PC-9 (cell line): Measurements from ENCODE around the gene GPR146. TPM values are rescaled to one million over a fixed set of nuclear protein-coding genes. Genes with fewer than 3 reads are reported as not detected.

Source experiments
- BruUV-seq: library from RNA; stranded (reverse); fragments of 400-500 nt; replicated peaks from 2 replicates; lab custom pipeline; 2021; lab: Mats Ljungman, UMichigan
- CTCF ChIA-PET: fragments of 300-600 bp; sonication (Branson Sonifier 250); formaldehyde crosslinking; loops from one replicate; lab custom pipeline; 2022; ENCODE audit warnings: antibody characterized with exemption; lab: Charles Lee
- POLR2A ChIA-PET: fragments of 300-600 bp; sonication (Branson Sonifier 250); formaldehyde crosslinking; loops from one replicate; lab custom pipeline; 2022; ENCODE audit warnings: antibody characterized with exemption; ENCODE audit not compliant: unreplicated experiment; lab: Charles Lee
- DNase-seq, 2 experiments: peaks; one replicate each; pipeline versions ENCODE4 v3.0.0 to v3.0.0-alpha.2; 2015 to 2022; ENCODE audit warnings: mixed read lengths in 1 of 2
- H2AFZ ChIP-seq: fragments of 200-600 bp; sonication (generic); 2 replicates; pipeline ENCODE4 v1.8.1; 2017; ENCODE audit warnings: antibody characterized with exemption
- H3F3A ChIP-seq: fragments of 200-600 bp; sonication (generic); 2 replicates; pipeline ENCODE4 v1.8.1; 2017; ENCODE audit warnings: antibody characterized with exemption, mild to moderate bottlenecking, low read depth; ENCODE audit not compliant: insufficient read depth
- H3K27ac ChIP-seq: fragments of 200-600 bp; sonication (generic); 2 replicates; pipeline ENCODE4 v1.6.1; 2016; ENCODE audit warnings: mixed run types
- H3K27me3 ChIP-seq: fragments of 200-600 bp; sonication (generic); 2 replicates; pipeline ENCODE4 v1.6.1; 2016; ENCODE audit warnings: low read depth, mixed run types; ENCODE audit not compliant: insufficient read depth
- H3K36me3 ChIP-seq: fragments of 200-600 bp; sonication (generic); 2 replicates; pipeline ENCODE4 v1.6.1; 2016; ENCODE audit warnings: low read depth, mixed run types
- H3K4me1 ChIP-seq: fragments of 200-600 bp; sonication (generic); replicated peaks from 2 replicates; pipeline ENCODE4 v1.6.1; 2016; ENCODE audit warnings: mixed run types; ENCODE audit not compliant: insufficient read depth
- H3K4me2 ChIP-seq: fragments of 200-600 bp; sonication (generic); 2 replicates; pipeline ENCODE4 v1.6.1; 2017; ENCODE audit warnings: mixed run types
- H3K4me3 ChIP-seq: fragments of 200-600 bp; sonication (generic); 2 replicates; pipeline ENCODE4 v1.6.1; 2016; ENCODE audit warnings: mixed run types
- H3K79me2 ChIP-seq: fragments of 200-600 bp; sonication (generic); 2 replicates; pipeline ENCODE4 v1.6.1; 2017; ENCODE audit warnings: low read depth, mixed run types
- H3K9me2 ChIP-seq: fragments of 200-600 bp; sonication (generic); 2 replicates; pipeline ENCODE4 v1.8.1; 2017; ENCODE audit warnings: mild to moderate bottlenecking; ENCODE audit not compliant: insufficient read depth
- H3K9me3 ChIP-seq: fragments of 200-600 bp; sonication (generic); 2 replicates; pipeline ENCODE4 v1.8.1; 2016; ENCODE audit warnings: low read depth; ENCODE audit not compliant: insufficient read depth
- H4K20me1 ChIP-seq: fragments of 200-600 bp; sonication (generic); 2 replicates; pipeline ENCODE4 v1.8.1; 2017; ENCODE audit not compliant: insufficient read depth
- EZH2 ChIP-seq: fragments of 200-600 bp; sonication (generic); IDR thresholded peaks from 2 replicates; pipeline ENCODE4 v1.8.0; 2017; ENCODE audit warnings: antibody characterized with exemption, low read depth
- intact Hi-C: fragments of 100-400 bp; cut with micrococcal nuclease; formaldehyde crosslinking; loops from one replicate; pipeline ENCODE4 v1.10.0; 2022; ENCODE audit not compliant: unreplicated experiment
- total RNA-seq: library from RNA; stranded (reverse); gene quantifications from 2 replicates; pipeline ENCODE4 v1.2.3, GENCODE V29; 2021
- TF ChIP-seq, protein P1 (sequence below): fragments of 200-600 bp; sonication (generic); conservative IDR thresholded peaks from 2 replicates; pipeline ENCODE4 v1.6.1; 2017; ENCODE audit warnings: mixed run types, antibody characterized with exemption, mild to moderate bottlenecking, moderate library complexity

GPR146 gene
- total RNA-seq, 1 experiment from 2014 or later: 3.4 TPM

- DNase-seq: no peak
- POLR2A ChIA-PET: no interaction called here
- CTCF ChIA-PET: no interaction called here
Measured at GRCh38 chr7:1004018-1004852, 40.1 kb upstream of the GPR146 start.

DNA sequence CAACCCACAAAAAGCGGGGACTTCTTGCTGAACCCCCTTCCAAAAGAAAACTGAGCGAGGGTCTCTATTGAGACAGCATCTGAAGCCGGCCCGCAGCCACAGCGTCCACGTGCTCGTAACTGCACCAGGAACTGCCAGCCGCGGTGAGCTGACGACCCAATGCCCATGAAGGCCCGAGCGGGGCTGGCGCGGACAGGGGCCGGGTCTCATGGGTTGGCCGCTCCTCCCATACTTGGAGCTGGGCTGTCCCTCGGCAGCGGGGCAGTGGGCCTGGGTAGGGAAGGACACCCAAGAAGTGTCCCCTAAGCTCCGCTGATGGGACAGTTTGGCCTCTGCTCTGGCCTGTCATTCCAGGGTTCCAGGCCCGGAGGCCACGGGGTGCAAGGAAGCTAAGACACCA, 39.0 kb upstream of the GPR146 start:
- TF ChIP-seq, protein P1, sequence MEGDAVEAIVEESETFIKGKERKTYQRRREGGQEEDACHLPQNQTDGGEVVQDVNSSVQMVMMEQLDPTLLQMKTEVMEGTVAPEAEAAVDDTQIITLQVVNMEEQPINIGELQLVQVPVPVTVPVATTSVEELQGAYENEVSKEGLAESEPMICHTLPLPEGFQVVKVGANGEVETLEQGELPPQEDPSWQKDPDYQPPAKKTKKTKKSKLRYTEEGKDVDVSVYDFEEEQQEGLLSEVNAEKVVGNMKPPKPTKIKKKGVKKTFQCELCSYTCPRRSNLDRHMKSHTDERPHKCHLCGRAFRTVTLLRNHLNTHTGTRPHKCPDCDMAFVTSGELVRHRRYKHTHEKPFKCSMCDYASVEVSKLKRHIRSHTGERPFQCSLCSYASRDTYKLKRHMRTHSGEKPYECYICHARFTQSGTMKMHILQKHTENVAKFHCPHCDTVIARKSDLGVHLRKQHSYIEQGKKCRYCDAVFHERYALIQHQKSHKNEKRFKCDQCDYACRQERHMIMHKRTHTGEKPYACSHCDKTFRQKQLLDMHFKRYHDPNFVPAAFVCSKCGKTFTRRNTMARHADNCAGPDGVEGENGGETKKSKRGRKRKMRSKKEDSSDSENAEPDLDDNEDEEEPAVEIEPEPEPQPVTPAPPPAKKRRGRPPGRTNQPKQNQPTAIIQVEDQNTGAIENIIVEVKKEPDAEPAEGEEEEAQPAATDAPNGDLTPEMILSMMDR: no peak
- TF ChIP-seq EZH2: no peak
- intact Hi-C loops: no loop called here
- Histone ChIP-seq H3K9me2 (no peaks in the 10 kb centered on the region), H4K20me1 (peaks cover 26% of the 10 kb centered on the region), H3K9me3 (no peaks in the 10 kb centered on the region), H3K4me2 (no peak overlapping the region), H3K79me2 (no peaks in the 10 kb centered on the region), H3K27ac (no peak overlapping the region), H3K4me3 (no peak overlapping the region), H3F3A (peaks cover 14% of the 10 kb centered on the region; the same call in 1 of the 2 replicates), H3K27me3 (no peaks in the 10 kb centered on the region), H2AFZ (no peak overlapping the region), H3K4me1 (no peaks in the 10 kb centered on the region), H3K36me3 (no peaks in the 10 kb centered on the region)
- no TSS peak for BruUV-seq
- no peak for DNase-seq
- ChIA-PET CTCF (no interaction called here), POLR2A (no interaction called here)

More at GRCh38 chr7:1004018-1004852, 40.1 kb upstream of the GPR146 start:
- H3K4me2 ChIP-seq: no peak overlapping the region
- no peak overlapping the region for H2AFZ ChIP-seq
- H3K4me1 ChIP-seq: no peaks in the 10 kb centered on the region
- H4K20me1 ChIP-seq: peaks cover 26% of the 10 kb centered on the region
- no peaks in the 10 kb centered on the region for H3K9me3 ChIP-seq
- no peaks in the 10 kb centered on the region for H3K27me3 ChIP-seq
- no peak overlapping the region for H3K27ac ChIP-seq
- no peak overlapping the region for H3K4me3 ChIP-seq
- no peaks in the 10 kb centered on the region for H3K9me2 ChIP-seq
- BruUV-seq: no TSS peak
- peaks cover 10% of the 10 kb centered on the region; the same call in 1 of the 2 replicates for H3F3A ChIP-seq
- intact Hi-C loops: no loop called here
- no peaks in the 10 kb centered on the region for H3K36me3 ChIP-seq
- TF ChIP-seq EZH2: no peak
- TF ChIP-seq, protein P1: no peak
- H3K79me2 ChIP-seq: no peaks in the 10 kb centered on the region

GRCh38 chr7:1007901-1008300, 36.4 kb upstream of the GPR146 start:
- H3K9me3 ChIP-seq: no peaks in the 10 kb centered on the region
- no TSS peak for BruUV-seq
- H3K4me1 ChIP-seq: no peaks in the 10 kb centered on the region
- no peak for TF ChIP-seq EZH2
- TF ChIP-seq, protein P1: no peak
- no peaks in the 10 kb centered on the region for H3K36me3 ChIP-seq
- no peak overlapping the region for H3K27ac ChIP-seq
- no peaks in the 10 kb centered on the region for H3K79me2 ChIP-seq
- H3K27me3 ChIP-seq: no peaks in the 10 kb centered on the region
- no peak overlapping the region for H3K4me3 ChIP-seq
- DNase-seq: no peak
- ChIA-PET POLR2A (no interaction called here), CTCF (no interaction called here)
- no peaks in the 10 kb centered on the region for H3K9me2 ChIP-seq
- peaks cover 33% of the 10 kb centered on the region for H4K20me1 ChIP-seq
- H3F3A ChIP-seq: peaks cover 10% of the 10 kb centered on the region; the same call in 1 of the 2 replicates
- no peak overlapping the region for H2AFZ ChIP-seq
- intact Hi-C loops: no loop called here
- no peak overlapping the region for H3K4me2 ChIP-seq
